Fibroblast of villous mesenchyme (primary cell): ENCODE results near the gene MRPL27. TPM values are rescaled to one million over a fixed set of nuclear protein-coding genes. Genes with fewer than 3 reads are reported as not detected.

ENCODE experiments used
- DNase-seq: peaks from one replicate; pipeline ENCODE4 v3.0.0-alpha.2; 2010; ENCODE audit warnings: low read depth
- H3K4me3 ChIP-seq: 2 replicates; pipeline ENCODE4 v1.5.1; 2011; ENCODE audit warnings: low read depth, mild to moderate bottlenecking, low read length
- CTCF ChIP-seq: IDR thresholded peaks from 2 replicates; pipeline ENCODE4 v1.5.1; 2012; ENCODE audit warnings: low read depth, mild to moderate bottlenecking, low read length; ENCODE audit not compliant: insufficient read depth
- total RNA-seq: library from RNA; depleted of rRNA; stranded (reverse); fragments of >200 nt; gene quantifications from 2 replicates; pipeline ENCODE4 v1.2.3, GENCODE V29; 2012

The MRPL27 gene
- total RNA-seq, 1 donor, result 63.0 TPM

- DNase-seq, result no peak
- H3K4me3 ChIP-seq, result no peak overlapping the region
- no peak for TF ChIP-seq CTCF
These were observed 18.8 kb downstream of the MRPL27 start for GRCh38 chr17:50354198-50354597.

- TF ChIP-seq CTCF, result no peak
- DNase-seq, result no peak
- no peak overlapping the region for H3K4me3 ChIP-seq
These were observed 19.3 kb downstream of the MRPL27 start for GRCh38 chr17:50353600-50354195.

- DNase-seq, result no peak
- no peak for TF ChIP-seq CTCF
These were observed 20.0 kb downstream of the MRPL27 start for GRCh38 chr17:50352693-50353599.

GRCh38 chr17:50352072-50352692 lies 20.8 kb downstream of the MRPL27 start:
- DNase-seq, result no peak
- H3K4me3 ChIP-seq, result no peak overlapping the region
- TF ChIP-seq CTCF, result no peak

More at GRCh38 chr17:50352693-50353599, 20.0 kb downstream of the MRPL27 start:
- no peak overlapping the region for H3K4me3 ChIP-seq

- no peak for TF ChIP-seq CTCF
- no peak overlapping the region for H3K4me3 ChIP-seq
These were observed 22.3 kb downstream of the MRPL27 start for GRCh38 chr17:50350733-50351132.

GRCh38 chr17:50349243-50349600 lies 23.8 kb downstream of the MRPL27 start:
- no peak for DNase-seq
- no peak for TF ChIP-seq CTCF
- no peak overlapping the region for H3K4me3 ChIP-seq

More at GRCh38 chr17:50350733-50351132, 22.3 kb downstream of the MRPL27 start:
- DNase-seq, result no peak
